ENCODE measurements around the gene SSU72. TPM values are rescaled to one million over a fixed set of nuclear protein-coding genes. Genes with fewer than 3 reads are reported as not detected.

Gene SSU72
- total RNA-seq, 1 donor from 2014 or later, result 104 TPM

DNA sequence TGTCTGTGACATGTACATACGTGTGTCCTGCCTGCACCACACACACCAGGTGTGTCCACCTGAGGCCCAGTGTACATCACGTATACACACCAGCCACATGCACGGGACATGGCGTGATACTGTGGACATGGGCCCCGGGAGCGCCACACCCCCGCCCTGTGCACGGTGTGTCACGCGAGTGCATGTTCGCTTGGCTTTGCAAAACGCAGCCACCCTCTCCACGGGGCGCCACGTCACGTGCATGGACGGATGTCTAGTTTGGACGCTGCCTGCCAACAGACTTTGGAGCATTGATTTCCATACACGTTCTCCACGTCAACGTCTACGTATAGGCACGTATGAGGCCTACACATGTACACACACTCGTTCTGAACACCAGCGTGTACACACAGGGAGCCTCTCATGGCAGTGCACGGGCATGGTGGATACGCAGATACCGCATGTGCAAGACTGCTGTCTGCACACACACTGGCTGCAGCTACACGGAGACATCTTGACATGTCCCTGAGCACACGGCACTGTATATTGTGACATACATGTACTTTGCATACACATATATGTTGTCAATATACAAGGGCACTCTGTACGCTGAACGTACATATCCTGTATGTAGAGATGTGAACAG is 36.9 kb downstream of the SSU72 start:
- H3K27ac ChIP-seq (replicated peaks), result no peak overlapping the region
- peaks cover 21% of the 10 kb centered on the region for H3K36me3 ChIP-seq
- no peak overlapping the region for H3K4me3 ChIP-seq
- no peaks in the 10 kb centered on the region for H3K9me3 ChIP-seq (replicated peaks)
- DNase-seq, result no peak
- TF ChIP-seq, protein P1, sequence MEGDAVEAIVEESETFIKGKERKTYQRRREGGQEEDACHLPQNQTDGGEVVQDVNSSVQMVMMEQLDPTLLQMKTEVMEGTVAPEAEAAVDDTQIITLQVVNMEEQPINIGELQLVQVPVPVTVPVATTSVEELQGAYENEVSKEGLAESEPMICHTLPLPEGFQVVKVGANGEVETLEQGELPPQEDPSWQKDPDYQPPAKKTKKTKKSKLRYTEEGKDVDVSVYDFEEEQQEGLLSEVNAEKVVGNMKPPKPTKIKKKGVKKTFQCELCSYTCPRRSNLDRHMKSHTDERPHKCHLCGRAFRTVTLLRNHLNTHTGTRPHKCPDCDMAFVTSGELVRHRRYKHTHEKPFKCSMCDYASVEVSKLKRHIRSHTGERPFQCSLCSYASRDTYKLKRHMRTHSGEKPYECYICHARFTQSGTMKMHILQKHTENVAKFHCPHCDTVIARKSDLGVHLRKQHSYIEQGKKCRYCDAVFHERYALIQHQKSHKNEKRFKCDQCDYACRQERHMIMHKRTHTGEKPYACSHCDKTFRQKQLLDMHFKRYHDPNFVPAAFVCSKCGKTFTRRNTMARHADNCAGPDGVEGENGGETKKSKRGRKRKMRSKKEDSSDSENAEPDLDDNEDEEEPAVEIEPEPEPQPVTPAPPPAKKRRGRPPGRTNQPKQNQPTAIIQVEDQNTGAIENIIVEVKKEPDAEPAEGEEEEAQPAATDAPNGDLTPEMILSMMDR (IDR thresholded peaks at IDR 0.05; ENCODE audit: borderline replicate concordance), result no peak
- H3K27me3 ChIP-seq (ENCODE audit: low read depth), result no peaks in the 10 kb centered on the region
- H3K4me1 ChIP-seq, result peaks cover 58% of the 10 kb centered on the region
- intact Hi-C loops (cut with micrococcal nuclease), result no loop called here

DNA sequence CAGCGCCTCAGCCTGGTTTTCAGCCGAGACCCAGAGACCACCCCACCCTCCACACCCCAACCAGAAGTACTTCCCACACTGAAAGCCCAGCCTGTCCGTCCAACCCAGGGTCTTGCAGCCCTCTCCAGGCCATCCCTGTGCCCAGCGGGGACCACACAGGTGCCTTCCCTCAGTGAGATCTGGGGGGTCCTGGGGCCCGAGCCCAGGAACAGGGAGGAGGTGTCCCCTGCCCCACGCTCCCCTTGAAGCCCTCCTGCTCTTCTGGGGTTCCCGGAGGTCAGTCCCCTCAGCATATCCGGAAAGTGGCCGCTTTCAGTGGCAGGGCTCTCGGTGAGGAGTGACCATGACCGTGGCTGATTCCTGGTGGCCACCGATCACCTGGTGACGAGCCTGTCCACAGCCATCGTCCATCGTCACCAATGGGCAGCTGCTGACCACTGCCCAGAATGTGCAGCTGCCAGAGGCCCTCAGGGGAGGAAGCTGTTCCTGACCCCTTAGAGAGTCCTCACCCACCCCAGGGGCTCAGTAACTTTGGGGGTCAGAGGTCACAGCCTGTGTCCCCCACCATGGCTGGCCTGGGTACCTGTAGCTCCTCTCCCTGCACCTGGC is 37.6 kb downstream of the SSU72 start:
- no peak overlapping the region for H3K27ac ChIP-seq (replicated peaks)
- H3K4me1 ChIP-seq, result peaks cover 52% of the 10 kb centered on the region
- no peaks in the 10 kb centered on the region for H3K27me3 ChIP-seq (ENCODE audit: low read depth)
- H3K4me3 ChIP-seq, result no peak overlapping the region
- TF ChIP-seq, protein P1 (IDR thresholded peaks at IDR 0.05; ENCODE audit: borderline replicate concordance), result no peak
- DNase-seq, result no peak
- intact Hi-C loops (cut with micrococcal nuclease), result no loop called here
- H3K36me3 ChIP-seq, result peaks cover 20% of the 10 kb centered on the region
- H3K9me3 ChIP-seq (replicated peaks), result peaks cover 5% of the 10 kb centered on the region

DNA sequence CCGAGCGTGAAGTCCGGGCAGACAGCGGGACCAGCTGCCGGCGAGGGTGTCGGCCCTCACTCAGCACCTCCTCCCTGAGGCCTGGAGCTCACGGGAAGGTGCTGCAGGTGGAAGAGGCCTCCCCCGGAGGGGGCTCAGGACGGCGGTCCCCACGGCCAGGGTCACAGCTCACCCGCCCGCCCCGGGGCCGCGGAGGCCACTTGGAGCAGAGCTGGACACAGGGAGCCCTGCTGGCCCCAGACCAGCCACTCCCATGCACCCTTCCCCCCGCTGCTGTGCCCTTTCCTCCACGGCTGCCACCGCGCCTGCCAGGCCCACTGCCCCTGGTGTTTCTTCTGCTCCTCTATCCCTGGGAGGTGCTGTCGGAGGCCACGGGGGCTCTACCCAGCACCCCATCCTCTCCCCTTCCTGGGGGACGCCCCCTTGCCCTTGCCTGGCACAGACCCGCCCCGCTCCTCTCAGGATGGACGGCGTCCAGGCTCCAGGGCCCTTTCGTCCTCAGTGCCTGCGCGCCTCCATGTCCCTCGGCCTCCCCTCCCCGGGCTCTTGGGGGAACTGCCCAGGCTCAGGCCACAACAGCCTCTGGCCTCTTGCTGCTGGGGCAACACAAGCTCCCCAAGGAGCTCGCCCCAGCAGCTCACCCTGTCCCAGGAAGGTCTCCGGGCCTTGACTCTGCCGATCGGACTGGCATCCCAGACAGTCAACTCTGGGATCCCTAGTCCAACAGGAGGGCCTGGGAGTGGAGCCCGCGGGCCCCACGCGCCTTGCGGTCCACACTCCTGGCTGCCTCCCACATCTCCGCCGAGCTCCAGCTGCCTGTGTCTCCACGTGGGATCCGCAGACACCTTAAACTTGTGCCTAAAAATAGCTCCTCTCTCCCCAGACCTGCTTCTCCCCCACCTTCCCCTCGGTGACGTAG is 38.4 kb downstream of the SSU72 start:
- DNase-seq, result no peak
- H3K36me3 ChIP-seq, result peaks cover 20% of the 10 kb centered on the region
- H3K27ac ChIP-seq (replicated peaks), result no peak overlapping the region
- TF ChIP-seq, protein P1 (IDR thresholded peaks at IDR 0.05; ENCODE audit: borderline replicate concordance), result no peak
- H3K9me3 ChIP-seq (replicated peaks), result peaks cover 13% of the 10 kb centered on the region
- intact Hi-C loops (cut with micrococcal nuclease), result no loop called here
- H3K4me1 ChIP-seq, result peaks cover 49% of the 10 kb centered on the region
- no peak overlapping the region for H3K4me3 ChIP-seq
- H3K27me3 ChIP-seq (ENCODE audit: low read depth), result no peaks in the 10 kb centered on the region

DNA sequence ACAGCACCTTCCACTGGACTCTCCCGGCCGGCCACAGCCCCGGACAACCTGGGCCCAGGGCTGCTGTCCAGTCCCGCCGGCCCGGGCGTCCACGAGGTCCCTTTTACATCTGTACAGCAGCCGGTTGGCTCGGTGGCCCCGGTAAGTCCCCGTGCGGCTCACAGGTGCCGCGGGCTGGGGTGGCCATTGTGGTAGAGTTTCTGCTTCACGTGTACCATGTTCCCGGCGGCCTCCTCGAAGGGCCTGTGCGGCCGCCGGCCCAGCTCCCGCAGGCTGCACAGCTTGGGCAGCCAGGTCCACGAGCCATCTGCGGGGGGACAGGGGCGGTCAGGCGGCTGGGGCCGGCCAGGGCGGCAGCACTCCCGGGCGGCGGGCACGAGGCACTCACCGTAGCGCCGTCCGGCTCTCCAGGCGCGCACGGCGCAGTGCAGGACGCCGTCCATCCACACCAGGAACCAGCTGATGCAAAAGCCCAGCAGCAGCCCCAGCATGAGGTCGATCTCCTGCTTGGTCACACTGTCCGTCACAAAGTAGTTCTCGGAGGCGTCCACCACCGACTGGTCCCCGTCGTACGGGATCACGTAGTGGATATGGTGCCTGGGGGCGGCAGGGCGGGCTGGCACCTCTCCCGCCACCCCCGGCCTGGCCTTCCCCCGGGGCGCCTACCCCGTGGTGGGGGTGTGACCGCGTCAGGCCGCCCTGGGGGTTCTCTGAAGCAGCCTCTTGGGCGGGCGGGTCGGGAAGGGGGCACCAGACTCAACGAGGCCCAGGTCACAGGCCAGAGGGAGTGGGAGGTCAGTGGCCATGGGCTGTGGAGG is 39.3 kb downstream of the SSU72 start:
- TF ChIP-seq, protein P1 (IDR thresholded peaks at IDR 0.05; ENCODE audit: borderline replicate concordance), result no peak
- no peak for DNase-seq
- intact Hi-C loops (cut with micrococcal nuclease), result no loop called here
- Histone ChIP-seq H3K36me3 (peaks cover 21% of the 10 kb centered on the region), H3K4me1 (peaks cover 41% of the 10 kb centered on the region), H3K9me3 (replicated peaks) (peaks cover 18% of the 10 kb centered on the region), H3K27ac (replicated peaks) (no peak overlapping the region), H3K27me3 (ENCODE audit: low read depth) (no peaks in the 10 kb centered on the region), H3K4me3 (no peak overlapping the region)

Data from left ventricle myocardium inferior (tissue), 1 donor.